Central memory CD4-positive, alpha-beta T cell (primary cell): ENCODE data around the gene PCCA.
"Not testable (repeated sequence)": the region's sequence is repeated elsewhere in the genome, so short reads cannot be mapped to it uniquely, and the experiment has no call there.

Source experiments
- DNase-seq: peaks from one replicate; pipeline ENCODE4 v3.0.0; 2022

PCCA gene

DNA sequence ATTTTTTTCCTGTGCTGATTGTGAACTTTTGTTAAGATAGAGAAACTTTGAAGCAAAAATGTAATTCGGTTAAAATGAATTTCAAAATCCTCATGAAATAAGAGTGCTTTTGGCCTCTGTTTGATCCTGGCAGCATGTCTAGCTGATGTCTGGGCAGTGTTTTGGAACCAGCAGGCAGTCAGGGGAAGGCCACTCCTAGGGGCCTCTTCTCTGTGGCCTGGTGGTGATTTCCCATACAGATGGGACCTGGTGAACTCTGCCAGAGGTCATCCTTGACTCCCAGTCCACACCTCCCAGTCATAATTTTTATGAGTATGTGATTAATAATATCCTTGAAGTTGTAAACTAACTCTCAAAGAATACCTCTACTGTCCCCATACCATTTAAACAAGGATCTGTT is 226.6 kb downstream of the PCCA start:
- no peak for DNase-seq

GRCh38 chr13:100318473-100318872 is 229.6 kb downstream of the PCCA start:
- not testable (repeated sequence) for DNase-seq

DNA sequence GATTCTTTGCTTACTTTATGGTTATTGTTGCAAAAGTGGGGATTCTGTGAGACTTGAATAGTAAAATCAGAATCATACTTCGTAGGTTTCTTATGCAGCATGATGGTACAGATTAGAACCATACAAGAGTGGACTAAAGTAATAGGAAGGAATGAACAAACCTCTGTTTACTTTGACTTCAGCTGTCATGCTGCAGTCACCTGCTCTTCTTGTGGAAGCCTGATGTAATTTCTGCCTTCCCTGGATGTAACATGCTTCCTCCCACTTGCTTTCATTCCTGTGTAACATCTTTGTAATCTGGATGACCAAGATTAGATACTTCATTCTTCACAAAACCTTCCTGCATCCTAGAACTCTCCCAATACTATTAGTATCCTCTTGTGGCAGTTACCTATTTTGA is 235.0 kb downstream of the PCCA start:
- no peak for DNase-seq

DNA sequence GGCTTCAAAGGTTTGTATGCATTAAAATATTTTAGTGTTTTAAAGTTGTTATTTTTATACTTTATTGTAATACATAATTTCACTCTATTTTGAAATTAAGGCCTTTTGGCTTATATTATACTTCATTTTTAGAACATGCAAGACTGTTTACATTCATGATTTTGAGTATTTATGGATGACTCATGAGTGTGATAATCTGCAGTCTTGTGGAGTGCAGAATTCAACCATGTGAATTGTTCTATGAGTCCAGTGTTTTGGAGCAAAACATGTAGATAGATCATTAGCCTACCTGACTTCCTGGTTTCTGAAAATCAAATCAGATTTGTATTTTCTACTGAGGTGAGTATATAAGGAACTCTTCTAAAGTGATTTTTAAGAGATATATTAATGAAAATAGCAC is 241.8 kb downstream of the PCCA start:
- DNase-seq = no peak

GRCh38 chr13:100333141-100333540 is 244.2 kb downstream of the PCCA start:
- no peak for DNase-seq

GRCh38 chr13:100334214-100334613 is 245.3 kb downstream of the PCCA start:
- DNase-seq = no peak

DNA sequence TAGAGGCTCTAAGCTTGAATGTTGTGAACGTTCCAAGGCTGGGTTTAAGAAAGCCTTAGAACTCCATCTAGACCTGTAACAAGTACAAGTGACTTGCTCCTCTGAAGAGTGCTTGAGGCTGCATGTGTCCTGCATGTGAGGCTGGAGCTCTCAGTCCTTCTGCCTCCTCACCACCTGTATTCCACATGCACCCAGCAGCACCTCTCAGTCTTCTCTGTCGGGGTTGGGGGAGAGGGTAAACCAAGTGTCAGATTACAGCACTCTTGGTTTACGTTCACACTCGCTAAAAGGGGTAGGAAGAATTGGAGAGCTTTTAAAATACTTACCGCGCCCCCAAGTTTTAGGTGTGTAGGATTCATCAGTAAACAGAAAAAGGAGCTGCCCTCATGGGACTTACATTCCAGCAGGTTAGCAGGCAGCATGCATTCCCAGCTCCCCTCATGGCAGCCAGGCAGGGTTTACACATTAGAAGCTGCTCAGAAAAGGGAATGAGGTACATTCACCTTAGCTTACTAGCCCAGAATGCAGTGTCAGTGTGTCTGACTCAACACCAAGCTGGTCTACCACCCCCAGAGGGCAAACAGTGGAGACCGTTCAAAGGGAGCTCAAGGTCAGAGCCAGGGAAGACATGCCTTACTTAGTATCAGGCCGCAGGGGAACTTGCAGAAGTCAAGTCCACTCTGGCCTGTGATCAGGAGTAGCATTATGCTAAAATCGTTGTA is 248.1 kb downstream of the PCCA start:
- no peak for DNase-seq

GRCh38 chr13:100338275-100338674 is 249.4 kb downstream of the PCCA start:
- no peak for DNase-seq

GRCh38 chr13:100339411-100339940 is 250.6 kb downstream of the PCCA start:
- DNase-seq = no peak

- DNase-seq = no peak
Measured at GRCh38 chr13:100340865-100341264, 252.0 kb downstream of the PCCA start.

DNA sequence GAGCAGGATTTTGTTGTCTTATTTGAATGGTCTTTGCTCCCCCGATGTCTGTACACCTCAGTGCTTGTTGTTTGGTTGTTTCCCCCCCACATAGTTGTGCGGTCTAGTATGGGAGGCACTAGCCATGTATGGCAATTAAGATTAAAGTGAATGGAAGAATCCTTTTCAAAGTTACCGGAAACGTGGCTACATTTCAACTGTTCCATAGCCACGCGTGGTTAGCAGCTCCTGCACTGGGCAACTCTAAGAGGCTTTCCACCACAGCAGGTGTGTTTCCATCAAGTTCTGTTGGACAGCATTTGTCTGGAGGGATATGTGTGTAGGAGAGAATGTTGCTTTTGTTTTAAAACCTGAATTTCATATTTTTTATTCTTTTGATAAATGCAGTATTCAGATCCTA is 252.4 kb downstream of the PCCA start:
- DNase-seq = no peak

GRCh38 chr13:100344544-100344943 is 255.7 kb downstream of the PCCA start:
- no peak for DNase-seq

DNA sequence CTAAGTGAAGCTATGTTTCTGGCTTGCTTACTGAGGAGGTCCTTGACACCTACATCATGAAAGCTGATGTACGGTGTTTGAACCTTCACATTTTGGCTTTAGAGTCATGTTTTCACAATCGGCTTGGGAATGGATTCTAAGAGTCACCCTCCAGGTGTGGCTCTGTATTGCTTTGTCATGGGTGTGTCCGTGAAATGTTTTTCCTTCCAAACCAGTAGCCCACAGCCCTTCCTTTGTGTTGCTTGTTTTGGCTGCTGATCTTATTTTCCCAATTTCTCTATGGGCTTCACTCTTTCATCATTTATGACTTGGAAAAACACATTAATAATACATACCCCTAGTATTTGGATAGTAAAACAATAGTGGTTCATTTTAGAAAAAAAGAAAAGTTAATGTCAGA is 259.1 kb downstream of the PCCA start:
- no peak for DNase-seq

DNA sequence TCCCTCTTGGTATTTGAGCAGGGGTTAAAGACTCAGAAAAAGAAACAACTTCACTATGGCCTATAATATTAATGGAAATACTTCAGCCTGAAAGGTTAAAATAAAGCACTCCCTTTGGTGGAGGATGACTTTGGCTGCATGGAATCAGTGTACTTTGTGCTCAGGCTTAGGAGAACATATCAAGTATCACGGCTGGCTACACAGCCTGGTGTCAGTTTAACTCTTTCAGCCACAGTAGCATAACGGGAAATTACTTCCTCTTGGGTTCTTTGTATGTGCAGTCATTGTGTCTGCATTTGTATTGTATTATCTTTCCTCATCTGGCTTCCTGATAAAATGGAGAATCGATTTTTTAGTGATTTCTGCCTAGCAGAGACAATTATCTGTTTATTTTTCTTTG is 260.7 kb downstream of the PCCA start:
- DNase-seq = no peak

DNA sequence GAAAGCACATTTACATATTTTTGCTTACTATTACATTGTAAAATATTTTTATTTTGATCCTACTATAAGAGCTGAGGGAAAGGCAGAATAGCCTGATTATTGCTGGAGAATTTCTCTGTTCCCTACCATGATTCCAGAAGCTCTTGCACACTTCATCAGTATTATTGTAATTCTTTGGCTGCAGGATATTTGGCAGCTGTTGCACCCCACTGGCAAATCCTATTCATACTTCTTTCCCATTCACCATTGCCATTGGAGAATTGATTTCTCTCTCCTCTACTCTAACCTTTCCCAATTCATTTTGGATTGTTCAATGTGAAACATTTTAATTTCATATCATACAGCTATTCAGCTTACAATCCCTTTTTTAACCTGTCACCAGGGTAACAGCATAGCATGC is 261.7 kb downstream of the PCCA start:
- DNase-seq = no peak

DNA sequence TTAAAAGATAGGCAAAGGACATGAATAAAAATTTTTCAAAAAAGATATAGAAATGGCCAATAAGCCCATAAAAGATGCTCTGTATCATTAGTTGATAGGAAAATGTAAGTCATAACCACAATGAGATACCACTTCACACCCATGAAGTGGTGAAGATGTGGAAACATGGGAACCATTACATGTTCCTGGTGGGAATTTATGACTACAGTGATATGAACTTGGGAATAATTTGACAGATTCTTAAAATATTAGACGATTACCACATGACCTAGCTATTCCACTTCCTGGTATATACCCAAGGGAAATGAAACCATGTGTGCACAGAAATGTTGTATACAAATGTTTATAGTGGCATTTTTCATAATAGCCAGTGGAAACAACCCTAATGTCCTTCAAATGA is 267.5 kb downstream of the PCCA start:
- DNase-seq = no peak

DNA sequence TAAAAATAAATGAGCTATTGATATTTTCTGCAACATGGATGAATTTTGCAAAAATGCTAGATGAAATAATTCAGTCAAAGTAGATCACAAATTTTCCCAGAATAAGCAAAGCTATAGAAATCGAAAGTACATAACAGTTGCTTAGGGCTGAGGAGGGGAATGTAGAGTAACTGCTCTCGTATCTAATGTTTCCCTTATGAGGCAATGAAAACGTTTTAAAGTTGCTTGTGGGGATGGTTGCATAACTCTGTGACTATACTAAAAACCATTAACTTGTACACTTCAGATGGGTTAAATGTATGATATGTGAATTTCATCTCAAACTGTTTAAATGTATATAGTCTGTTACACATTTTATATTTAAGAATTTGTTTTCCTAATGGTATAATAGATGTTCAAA is 268.0 kb downstream of the PCCA start:
- no peak for DNase-seq

- DNase-seq = no peak
Measured at GRCh38 chr13:100357764-100358163, 268.9 kb downstream of the PCCA start.

DNA sequence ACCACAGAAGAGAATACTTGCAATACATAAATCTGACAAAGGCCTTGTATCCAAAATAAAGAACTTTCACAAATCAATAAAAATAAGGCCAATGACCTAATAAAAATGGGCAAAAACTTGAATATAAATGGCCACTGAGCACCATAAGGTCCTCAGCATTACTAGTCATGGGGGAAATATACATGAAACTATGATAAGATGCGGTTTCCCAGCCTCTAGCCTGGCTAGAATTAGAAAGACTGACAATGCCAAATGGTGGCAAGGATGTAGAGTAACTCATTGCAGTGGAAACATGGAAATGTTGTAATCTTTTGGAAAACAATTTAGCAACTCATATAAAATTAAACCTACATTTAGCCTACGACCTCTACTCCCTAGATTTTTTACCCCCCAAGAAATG is 272.6 kb downstream of the PCCA start:
- no peak for DNase-seq

- no peak for DNase-seq
Measured at GRCh38 chr13:100362371-100362770, 273.5 kb downstream of the PCCA start.

DNA sequence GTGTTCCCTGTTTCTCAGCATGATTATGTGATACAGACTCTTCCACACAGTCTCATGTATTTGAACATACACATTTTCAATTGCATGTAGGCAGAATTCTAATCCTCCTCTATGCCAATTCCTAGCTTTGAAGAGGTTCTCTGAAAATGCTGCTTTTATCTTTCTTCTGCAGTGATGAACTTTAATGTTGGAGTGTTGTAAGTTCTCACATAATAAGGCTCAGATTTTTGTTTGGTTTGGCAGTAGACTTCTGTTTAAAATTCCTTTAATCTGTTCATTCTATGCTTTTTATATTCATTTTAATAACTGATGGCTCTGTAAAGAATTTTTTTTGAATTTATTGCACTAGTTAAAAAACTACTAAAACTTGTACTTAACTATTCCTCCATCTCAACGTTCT is 273.9 kb downstream of the PCCA start:
- no peak for DNase-seq

- DNase-seq = no peak
Measured at GRCh38 chr13:100363285-100363711, 274.4 kb downstream of the PCCA start.

- no peak for DNase-seq
Measured at GRCh38 chr13:100363874-100364273, 275.0 kb downstream of the PCCA start.

DNA sequence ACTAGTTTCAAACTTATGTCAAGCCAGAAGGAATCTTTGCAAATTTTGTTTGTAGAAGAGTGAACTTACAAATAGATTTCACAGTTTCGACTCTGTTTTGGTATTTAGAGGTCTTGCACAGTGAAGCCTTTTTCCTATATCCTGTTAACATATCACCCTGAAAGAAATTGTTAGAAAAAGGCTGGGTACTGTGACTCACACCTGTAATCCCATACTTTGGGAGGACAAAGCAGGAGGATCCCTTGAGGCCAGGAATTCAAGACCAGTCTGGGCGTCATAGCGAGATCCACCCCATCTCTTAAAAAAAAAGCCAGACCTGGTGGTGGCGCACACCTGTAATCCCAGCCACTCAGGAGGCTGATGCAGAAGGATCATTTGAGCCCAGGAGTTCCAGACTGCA is 275.7 kb downstream of the PCCA start:
- DNase-seq = no peak

DNA sequence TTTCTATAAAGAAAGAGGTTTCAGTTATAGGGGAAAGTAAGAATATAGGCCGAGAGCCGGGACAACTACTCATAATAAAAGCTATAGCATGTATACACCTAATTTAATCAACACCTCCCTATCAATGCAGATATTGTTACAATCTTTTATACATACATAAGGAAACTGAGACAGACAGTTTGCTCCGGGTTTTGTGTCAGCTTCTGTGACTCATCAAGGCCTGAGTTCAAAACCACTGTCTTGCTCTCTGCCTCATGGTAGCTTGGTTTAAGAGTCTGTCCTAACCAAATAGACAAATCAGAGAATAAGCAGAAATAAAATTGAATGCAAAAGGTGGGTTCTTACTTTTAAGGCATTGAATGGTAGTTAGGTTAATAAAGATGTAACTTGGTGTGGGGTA is 276.8 kb downstream of the PCCA start:
- no peak for DNase-seq
